Iris pigment epithelial cell (primary cell): ENCODE results near the gene SAPCD1.
"Not testable (repeated sequence)": the region's sequence is repeated elsewhere in the genome, so short reads cannot be mapped to it uniquely, and the experiment has no call there.

ENCODE experiments used
- DNase-seq: peaks from one replicate; pipeline ENCODE4 v3.0.0-alpha.2; 2011; ENCODE audit warnings: low read depth

The SAPCD1 gene

GRCh38 chr6:31777667-31778050 lies 15.2 kb downstream of the SAPCD1 start:
- no peak for DNase-seq

GRCh38 chr6:31778193-31778592 lies 15.7 kb downstream of the SAPCD1 start:
- DNase-seq = no peak

DNA sequence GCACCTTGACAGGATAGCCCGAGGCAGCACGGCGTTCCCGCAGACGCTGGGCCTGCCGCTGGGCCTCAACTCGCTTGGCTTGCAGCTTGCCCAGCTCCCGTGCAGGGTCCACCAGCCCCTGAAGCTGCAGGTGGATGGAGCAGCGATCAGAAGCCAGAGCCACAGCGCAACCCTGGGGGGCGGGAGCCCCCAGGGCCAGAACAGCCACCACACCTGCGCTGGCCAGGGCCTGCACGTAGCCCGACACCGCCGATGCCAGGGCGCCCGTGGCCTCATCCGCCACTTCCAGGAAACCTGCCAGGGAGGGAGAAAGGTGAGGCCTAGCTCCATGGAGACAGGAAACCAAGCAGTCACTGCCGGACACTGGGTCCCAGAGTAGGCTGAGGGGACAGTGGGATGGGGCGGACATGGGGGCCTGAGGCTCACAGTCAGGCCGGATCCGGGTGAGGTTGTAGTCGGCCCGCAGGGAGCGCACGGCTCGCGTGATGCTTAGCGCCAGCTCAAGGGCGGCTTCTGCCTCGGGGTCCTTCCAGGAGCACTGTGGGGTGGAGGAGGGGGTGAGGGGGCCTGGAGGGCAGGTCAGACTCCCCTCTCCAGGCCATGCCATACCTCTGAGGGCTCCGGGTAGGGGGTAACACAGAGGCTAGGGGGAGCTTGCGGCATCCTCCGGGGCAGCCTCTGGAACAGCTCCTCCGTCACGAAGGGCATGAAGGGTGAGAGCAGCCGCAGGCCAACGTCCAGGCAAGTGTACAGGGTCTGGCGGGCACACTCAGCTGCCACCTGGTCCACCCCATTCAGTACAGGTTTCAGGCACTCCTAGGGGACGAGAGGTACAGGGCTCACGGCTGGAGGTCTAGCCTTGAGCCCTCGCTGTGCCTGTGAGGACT lies 16.8 kb downstream of the SAPCD1 start:
- no peak for DNase-seq

DNA sequence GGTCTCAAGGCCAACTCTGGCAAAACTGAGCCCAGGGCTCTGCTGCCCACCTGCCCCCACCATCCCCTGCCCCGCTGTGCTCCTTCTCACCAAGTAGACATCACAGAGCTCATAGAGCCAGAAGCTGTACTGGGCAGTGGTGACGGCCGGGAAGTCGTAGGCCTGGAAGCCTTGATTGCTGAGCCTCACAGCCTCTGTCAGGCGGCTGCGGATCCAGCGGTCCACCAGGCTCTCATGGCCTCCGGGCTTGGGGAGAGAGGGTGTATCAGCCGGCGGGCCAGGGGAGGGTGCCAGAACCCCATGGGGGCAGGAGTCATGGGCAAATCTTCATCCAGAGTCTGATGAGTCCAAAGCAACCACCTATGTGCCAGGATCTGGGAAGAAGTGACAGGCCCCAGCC lies 17.5 kb downstream of the SAPCD1 start:
- DNase-seq = no peak

DNA sequence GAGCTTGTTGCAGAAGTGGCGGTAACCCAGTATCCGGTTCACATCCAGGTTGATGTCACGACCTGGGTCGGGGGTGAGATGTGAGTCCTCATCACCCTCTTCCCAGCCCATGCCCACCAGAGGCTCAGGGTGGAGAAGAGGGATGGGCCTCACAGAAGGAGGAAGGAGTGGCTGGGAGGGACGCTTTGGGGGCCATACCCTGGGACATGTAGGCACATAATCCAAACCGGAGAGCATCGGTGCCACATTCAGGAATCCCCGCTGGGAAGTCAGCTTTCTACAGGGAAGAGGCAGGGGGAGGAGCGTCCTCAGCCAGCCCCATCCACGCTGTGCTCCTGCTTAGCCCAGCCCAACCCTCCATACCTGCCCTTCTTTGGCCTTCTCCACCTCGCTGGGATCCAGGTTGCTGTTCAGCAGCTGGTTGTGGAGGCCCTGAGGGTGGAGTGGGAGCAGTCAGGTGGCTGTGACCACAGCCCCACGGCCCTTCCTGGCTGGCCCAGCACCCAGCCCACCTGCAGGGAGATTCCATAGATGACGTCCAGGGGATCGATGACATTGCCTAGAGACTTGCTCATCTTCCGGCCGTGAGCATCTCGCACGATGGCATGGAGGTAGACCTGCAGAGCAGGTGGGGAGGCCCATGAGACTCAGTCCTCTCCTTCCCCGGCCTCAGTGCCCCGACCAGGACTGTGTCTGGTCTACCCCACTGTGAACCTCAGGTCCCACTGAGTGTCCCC lies 18.2 kb downstream of the SAPCD1 start:
- DNase-seq = no peak

GRCh38 chr6:31781244-31782125 lies 19.0 kb downstream of the SAPCD1 start:
- no peak for DNase-seq

DNA sequence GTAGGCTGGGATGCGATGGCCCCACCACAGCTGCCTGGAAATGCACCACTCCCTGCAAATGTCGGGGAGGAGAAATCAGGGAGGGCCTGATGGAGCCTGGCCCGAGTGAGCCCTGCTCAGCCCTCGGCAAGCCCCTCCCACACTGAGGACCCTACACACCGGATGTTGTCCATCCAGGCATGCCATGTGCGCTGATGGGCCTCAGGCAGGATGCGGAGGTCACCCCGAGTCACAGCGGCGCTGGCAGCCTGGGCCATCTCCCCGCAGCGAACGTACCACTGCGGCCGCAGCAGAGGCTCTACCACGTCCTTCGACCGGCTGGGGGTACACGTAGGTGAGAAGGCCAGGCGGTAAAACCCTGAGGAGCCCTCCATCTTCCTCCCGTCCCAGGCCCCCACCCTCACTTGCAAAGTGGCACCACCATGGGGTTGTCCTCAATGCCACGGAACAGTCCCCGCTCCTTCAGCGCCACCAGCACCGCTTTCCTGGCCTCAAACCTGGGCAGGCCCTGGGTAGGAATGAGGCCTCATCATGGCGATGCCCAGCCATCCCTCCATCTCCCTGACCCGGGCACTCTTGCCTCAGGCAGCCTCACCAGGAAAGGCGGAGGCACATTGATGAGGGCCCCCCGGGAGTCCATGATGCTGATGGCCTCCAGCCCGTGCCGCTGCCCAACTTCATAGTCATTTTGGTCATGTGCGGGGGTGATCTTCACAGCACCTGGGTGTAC lies 19.8 kb downstream of the SAPCD1 start:
- no peak for DNase-seq

DNA sequence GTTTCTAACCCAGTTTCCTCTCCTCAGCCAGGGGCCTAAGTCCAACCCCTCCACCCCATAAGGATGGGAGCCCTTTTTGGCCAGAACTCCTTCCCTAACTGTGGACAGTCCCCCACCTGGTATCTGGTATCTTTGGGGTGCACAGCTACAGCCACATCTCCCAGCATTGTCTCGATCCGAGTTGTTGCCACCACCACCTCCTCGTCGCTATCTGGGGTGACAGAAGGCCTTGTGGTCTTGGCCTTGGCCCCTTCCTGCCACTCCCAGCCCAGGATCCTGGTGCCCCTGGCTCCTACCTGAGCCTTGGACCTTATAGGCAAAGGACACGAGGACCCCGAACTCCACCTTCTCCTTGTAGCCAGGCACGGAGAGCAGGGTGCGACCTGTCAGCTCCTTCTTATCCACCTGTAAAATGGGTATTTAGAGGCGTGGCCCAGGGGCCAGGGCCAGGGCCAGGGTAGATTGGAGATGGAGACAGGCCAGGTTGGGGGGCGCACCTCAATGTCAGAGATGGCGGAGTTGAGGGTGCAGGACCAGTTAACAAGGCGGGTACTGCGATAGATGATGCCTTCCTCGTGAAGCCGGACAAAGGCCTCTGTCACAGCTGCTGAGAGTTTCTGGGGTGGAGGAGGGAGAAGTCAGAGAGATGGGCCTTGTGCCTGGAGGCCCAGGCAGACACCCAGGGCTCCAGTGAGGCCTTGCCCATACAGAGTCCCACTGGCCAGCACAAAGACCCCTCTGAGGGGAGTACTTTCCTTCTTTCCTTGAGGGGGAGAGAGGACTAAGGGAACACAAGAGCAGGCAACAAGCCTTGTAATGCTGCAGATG lies 21.9 kb downstream of the SAPCD1 start:
- no peak for DNase-seq

DNA sequence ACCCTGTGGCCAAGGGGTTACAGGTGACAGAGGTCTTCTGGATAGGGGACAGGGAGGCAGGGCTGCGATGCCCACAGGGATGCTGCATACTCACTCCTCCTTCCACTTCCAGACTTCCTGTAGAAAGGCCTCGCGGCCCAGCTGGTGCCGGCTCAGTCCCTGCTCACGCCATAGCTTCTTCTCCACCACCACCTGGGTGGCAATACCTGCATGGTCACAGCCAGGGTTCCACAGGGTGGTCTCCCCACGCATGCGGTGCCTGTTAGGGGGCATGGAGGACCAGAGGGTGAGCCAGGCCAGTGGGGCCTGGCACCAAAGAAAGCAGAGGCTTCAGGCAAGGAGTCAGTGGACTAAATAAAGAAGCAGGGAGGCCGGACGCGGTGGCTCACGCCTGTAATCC lies 23.0 kb downstream of the SAPCD1 start:
- DNase-seq = no peak

DNA sequence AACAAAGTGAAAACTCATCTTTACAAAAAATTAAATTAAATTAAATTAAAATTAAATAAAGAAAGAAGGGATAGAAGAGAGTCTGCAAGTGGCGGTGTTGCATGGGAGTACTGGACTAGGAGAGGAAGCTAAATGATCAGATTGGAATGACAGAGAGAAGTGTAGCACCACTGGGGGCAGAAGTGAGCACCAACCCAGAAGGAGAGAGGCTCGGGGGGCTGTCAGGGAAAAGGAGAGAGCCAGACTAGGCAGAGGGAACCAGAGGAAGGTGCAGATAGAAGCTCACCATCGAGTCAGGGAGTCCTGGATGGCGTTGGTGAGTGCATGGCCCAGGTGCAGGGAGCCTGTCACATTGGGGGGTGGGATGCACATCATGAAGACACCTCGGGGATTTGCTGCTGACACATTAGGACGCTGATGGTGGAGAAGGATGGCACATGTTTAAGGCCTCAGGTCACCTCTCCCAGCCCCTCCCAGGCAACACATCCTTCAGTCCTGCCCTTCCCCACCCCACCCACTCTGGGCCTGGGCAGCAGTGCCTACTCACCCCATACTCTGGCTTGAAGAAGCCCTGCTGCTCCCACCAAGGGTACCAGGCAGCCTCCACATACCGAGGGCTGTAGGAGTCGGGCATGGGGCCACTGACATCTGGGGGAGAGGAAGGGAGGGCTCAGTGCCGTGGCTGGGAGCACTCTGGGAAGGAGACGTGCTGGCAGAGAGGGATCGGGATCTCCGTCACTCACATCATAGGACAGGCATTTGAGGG lies 29.1 kb downstream of the SAPCD1 start:
- peak; percentile 37 for DNase-seq

DNA sequence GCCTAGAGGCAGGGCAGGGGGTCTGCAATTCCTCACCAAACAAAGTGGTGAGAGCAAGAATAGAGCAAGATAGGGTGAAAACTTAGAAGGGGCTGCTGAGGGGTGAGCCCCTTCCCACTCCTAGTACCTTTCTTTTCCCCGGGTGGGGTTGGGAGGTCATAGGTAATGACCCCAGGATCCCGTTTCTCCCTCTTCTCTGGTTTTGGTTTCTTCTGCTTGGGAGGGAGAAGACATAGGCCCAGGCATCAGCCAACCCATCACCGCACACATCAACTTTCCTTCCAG lies 29.6 kb downstream of the SAPCD1 start:
- DNase-seq = no peak

DNA sequence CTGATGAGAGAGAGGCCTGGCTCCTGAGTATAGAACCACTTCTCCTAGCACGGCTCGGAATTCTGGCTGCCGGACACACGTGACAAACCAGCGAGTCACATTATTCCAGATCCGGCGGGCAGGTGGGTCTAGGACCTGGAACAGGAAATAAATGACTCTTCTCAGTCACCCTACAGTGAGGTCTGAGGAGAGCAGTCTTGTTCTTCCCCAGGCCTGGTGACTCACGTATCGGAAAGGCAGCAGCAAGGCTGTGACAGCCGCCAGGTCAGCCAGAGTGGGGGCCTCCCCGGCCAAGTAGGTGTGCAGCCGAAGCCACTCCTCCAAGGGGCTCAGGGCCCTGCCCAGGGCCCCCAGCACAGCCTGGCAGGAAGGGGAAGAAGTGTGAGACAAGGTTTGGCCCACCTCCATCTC lies 30.3 kb downstream of the SAPCD1 start:
- DNase-seq = peak; percentile 70

GRCh38 chr6:31793927-31794245 lies 31.4 kb downstream of the SAPCD1 start:
- not testable (repeated sequence) for DNase-seq

DNA sequence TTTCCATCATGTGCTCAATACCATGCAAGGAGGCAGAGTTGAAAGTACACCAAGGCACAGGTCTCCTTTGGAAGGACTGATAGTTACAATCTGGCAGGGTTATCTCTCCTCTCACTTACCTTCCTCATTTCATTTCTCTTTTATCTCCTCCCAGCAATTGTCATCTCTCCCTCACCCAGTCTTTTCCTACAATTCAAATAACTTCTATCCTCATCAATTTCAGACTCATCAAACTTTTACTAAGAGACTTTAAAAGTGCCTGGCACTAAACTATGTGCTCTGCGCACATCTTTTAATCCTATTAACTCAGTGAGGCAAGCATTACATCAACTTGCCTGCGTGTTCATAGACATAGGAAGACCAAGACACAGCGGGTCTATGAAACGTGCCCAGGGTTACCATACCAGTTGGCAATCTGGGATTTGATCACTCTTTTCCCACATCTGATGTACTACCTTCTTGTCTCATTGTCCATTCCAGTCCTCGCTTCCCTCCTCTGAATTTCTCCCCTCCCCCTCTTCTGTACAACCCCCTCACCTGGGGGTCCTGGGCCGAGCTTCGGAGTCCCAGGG lies 31.9 kb downstream of the SAPCD1 start:
- peak; percentile 63 for DNase-seq

DNA sequence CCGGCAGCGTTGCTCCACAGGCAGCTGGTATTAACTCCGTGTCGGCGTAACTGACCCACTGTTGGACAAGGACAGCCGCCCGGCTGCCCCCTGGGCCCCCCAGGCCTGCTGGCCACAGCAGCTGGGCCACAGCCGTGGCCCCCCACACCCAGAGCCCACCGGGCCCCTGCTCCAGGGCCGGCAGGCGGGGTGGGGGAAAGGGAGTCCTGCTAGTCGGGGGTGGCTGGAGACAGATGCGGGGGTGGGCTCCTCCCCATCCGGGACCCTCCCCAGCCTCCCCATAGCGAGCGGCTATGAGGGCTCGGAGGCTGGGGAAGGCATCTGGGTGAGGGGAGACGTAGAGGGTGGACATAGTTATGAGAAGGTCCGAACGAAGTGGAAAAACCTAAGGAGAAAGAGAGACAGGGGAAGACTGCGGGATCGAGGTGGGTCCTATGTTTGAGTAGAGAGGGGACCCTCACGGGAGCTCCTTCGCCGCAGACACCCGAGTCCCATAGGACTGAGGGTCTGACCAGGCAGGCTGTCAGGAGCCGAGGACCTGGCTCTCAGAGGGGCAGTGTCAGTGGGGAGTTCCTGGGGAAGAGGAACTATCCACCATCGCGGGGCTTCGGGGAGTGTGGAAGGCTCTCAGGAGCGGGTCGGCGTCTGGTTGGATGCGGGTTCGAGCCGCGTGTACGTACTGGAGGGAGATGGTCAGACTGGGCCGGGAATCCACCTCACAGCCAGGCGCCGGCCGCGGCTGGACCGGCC lies 32.6 kb downstream of the SAPCD1 start:
- DNase-seq = peak; percentile 59

- peak; percentile 87 for DNase-seq
Observed at GRCh38 chr6:31795616-31796298, 33.3 kb downstream of the SAPCD1 start, which contains the start of gene VARS1. Gene VARS1, minus strand, starts transcription at chr6:31795752. Its CDS starts 535 bp downstream, at chr6:31795217.

GRCh38 chr6:31796993-31797385 lies 34.5 kb downstream of the SAPCD1 start:
- DNase-seq = no peak

DNA sequence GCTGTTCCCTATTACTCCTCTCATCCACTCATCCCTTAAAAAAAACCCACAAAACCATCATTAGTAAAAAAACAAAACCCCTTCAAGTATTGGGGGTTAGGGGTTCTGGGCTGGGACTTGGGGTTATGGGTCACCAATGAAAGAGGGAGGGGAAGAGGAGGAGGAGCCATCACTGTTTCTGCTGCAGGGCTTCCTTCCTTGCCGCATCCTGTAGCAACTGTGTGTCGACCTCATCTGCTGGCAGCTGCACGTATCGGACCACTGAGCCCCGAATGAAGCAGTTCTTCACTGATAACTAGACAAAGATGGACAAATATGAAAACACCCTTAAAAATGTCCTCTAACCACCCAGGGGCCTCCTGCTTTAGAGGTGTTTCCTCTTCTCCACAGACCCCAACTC lies 35.1 kb downstream of the SAPCD1 start:
- no peak for DNase-seq

DNA sequence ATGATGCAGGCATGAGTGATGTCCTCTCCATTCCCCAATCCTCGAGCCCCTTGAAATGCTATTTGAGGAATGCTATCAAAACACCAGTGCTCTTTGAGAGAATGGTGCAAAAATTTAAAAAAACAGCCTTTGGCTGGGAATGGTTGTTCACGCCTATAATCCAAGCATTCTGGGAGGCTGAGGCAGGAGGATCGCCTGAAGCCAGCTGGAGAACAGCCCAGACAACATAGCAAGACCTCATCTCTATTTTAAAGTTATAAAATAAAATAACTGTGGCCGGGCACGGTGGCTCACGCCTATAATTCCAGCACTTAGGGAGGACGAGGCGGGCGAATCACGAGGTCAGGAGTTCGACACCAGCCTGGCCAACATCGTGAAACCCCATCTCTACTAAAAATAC lies 37.3 kb downstream of the SAPCD1 start:
- no peak for DNase-seq
